ENCODE data around the gene TCF7L2.

- TF ChIP-seq, protein P1, sequence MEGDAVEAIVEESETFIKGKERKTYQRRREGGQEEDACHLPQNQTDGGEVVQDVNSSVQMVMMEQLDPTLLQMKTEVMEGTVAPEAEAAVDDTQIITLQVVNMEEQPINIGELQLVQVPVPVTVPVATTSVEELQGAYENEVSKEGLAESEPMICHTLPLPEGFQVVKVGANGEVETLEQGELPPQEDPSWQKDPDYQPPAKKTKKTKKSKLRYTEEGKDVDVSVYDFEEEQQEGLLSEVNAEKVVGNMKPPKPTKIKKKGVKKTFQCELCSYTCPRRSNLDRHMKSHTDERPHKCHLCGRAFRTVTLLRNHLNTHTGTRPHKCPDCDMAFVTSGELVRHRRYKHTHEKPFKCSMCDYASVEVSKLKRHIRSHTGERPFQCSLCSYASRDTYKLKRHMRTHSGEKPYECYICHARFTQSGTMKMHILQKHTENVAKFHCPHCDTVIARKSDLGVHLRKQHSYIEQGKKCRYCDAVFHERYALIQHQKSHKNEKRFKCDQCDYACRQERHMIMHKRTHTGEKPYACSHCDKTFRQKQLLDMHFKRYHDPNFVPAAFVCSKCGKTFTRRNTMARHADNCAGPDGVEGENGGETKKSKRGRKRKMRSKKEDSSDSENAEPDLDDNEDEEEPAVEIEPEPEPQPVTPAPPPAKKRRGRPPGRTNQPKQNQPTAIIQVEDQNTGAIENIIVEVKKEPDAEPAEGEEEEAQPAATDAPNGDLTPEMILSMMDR (conservative IDR thresholded peaks at IDR 0.05; ENCODE audit: low read depth, low read length) = no peak
- TF ChIP-seq EZH2phosphoT487 (IDR thresholded peaks at IDR 0.05; ENCODE audit: borderline replicate concordance, low read length) (no peak), EZH2 (IDR thresholded peaks at IDR 0.05; ENCODE audit: low read length, unreplicated experiment) (no peak)
These were observed 33.5 kb downstream of the TCF7L2 start for GRCh38 chr10:112983444-112984056.

Measured in PC-3 (cell line).